GM21367 (cell line): ENCODE measurements around the gene ATP6V0E1.

Experiments
- ATAC-seq: cut with Tn5 transposase; IDR thresholded peaks from one replicate; pipeline ENCODE4 v1.9.1; 2021; ENCODE audit not compliant: unreplicated experiment

ATP6V0E1 gene

DNA sequence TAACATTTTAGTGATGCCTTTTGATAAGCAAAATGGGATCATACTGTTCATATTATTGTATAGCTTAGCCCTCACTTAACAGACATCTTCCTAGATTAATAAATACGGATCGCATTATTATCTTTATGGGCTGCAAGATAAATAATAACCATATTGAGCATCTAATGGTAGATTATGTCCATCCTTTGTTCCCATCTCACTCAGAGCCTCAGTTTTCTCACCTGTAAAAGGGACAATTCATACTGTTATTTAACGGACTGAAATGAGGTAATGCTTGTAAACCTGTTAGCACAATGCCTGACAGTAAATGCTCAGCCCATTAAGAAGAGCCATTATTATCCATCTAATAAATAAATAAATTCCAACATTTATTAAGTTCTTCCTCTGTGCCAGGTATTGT, 27.3 kb upstream of the ATP6V0E1 start:
- ATAC-seq = no peak

DNA sequence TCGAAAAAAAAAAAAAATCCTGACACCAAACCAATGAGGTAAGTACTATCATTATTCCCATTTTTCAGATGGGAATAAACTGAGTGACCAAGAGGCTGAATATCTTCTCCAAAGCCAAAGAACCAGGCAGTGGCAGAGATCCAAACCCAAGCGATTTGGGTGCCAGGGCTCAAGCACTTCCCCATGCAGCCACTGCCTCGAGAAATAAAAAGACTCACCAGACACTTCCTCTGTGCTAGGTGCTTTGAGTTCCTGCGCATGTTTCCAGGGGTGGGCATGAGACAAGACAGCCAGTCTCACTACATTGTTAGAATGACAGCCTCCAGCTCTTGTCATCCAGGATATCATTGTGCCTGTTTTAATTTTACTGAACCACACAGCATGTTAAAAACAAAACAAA, 26.6 kb upstream of the ATP6V0E1 start:
- no peak for ATAC-seq

DNA sequence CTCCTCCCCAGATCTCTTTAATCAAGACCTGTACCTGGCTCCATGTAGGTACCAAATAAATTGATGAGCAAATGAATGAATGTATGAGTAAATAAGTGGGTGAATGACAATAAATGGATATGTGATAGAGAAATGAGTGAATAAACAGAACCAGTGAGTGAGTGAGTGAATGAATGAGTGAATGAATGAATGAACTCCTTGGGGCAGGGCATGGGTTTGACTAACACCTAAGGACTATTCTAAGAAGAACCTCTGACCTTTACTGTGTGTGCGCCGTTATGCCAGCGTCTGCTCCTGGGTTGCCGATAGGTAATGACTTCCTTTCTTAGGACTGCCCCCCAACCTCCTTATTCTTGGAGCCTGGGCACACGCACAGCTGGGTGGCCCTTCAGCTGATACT, 26.1 kb upstream of the ATP6V0E1 start:
- no peak for ATAC-seq

DNA sequence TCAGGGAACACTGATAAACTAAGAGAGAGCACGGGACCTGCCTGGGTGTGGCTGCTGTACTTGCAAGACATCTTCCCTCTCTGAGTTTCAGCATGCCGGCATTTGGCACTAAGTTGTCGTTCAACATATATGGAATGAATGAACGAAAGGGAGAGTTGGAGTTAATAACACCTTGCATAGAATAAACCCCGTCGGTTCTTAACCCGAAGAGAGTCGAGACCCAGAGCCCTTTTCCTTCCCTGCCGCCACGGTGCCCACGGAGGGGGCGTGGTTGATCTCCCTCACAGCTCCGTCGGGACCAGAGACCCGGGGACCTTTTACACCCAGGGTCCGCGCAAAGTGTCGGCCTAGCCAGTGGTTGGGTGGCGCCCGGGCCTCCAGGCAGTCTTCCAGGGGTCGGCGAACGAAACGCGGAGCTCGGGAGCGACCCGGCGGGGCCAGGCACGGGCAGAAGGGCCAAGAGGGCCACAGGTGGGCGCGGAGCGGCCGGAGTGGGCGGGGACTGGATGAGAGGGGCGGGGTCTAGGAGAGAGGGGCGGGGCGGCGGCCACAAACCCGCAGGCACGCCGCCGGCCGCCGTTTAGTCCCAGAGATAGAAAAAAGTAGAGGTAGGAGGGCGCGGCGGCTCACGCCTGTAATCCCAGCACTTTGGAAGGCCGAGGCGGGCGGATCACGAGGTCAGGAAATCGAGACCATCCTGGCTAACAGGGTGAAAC, 25.1 kb upstream of the ATP6V0E1 start:
- ATAC-seq = peak; percentile 56

DNA sequence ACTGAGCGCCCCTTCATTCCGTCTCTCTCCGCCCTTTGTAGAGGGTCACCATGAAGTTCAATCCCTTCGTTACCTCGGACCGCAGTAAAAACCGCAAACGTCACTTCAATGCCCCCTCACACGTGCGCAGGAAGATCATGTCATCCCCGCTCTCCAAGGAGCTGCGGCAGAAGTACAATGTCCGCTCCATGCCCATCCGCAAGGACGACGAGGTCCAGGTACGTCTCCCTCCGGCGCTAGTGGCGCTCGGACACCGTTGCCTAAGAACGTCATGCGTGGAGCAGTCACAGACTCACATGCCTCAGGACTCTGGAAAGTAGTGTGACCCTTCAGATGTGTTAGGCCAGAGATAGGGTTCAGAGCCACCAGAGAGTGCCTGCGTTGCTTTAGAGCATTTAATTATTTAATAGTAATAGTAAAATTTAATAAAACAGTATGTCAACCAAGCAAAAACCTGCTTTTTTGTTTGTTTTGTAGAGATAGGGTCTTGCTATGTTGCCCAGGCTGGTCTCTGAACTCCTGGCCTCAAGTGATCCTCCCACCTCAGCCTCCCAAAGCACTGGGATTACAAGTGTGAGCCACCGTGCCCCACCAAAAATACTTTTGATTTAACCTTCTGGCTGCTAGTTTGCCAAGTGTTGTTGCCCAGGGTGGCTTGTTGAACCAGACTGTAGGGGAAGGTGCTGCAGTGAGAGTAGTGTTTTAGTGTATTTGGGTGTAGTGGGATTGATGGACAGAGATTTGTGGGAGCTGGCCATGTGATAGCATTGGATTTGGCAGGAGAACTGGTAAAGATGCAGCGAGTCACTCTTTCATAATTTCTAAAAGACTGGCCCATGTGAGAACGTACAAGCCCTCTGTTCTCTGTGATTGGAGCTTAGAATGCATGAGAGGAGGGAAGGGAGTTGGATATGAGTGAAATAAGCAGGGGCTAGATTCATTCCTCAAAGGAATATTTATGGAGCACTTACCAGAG, 23.5 kb upstream of the ATP6V0E1 start:
- no peak for ATAC-seq

DNA sequence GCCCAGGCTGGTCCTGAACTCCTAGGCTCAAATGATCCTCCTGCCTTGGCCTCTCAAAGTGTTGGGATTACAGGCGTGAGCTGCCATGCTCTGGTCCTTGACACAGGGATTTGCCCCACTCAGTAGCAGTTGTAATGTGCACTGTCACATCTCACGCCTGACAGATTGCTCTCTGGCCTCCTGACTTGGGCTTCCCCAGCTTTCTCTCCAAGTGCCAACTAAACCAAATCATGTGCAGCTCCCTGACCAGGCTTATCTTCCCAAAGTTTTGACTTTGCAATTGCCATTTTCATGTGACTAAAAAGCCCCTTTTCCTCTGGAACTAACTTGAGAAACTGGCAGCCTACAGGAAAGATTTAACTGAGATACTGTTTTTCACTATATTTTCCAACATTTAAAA, 13.7 kb upstream of the ATP6V0E1 start:
- ATAC-seq = no peak

DNA sequence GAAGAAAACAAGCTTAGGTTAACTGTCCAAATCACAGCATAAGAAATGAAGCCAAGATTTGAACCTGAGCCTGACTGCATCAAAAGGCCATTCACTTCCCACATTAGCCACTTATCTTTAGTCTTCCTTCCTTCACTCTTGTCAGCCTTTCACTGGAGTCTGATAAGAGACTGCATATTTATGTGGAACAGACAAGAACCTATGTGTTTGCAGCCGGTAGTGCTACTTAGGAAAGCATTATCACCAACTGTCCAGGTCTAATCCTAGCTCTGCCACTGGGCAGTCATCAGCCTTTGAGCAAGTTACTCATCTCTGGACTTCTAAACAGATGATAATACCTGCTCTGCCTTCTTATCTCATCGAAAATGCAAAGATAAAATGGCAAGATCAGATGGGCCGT, 12.1 kb upstream of the ATP6V0E1 start:
- no peak for ATAC-seq

DNA sequence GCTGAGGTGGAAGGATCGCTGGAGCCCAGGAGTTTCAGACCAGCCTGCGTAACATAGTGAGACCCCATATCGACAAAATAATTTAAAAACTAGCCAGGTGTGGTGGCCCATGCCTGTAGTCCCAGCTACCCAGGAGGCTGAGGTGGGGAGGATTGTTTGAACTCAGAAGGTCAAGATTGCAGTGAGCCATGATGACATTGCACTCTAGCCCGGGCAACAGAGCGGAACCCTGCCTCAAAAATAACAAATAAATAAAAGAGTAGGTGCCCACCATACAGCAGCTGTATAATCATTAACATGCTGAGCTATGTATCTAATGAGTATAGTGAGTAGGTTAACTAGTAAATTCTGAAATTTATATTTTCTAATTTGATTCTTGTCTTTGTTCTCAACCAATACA, 11.0 kb upstream of the ATP6V0E1 start:
- ATAC-seq = no peak

DNA sequence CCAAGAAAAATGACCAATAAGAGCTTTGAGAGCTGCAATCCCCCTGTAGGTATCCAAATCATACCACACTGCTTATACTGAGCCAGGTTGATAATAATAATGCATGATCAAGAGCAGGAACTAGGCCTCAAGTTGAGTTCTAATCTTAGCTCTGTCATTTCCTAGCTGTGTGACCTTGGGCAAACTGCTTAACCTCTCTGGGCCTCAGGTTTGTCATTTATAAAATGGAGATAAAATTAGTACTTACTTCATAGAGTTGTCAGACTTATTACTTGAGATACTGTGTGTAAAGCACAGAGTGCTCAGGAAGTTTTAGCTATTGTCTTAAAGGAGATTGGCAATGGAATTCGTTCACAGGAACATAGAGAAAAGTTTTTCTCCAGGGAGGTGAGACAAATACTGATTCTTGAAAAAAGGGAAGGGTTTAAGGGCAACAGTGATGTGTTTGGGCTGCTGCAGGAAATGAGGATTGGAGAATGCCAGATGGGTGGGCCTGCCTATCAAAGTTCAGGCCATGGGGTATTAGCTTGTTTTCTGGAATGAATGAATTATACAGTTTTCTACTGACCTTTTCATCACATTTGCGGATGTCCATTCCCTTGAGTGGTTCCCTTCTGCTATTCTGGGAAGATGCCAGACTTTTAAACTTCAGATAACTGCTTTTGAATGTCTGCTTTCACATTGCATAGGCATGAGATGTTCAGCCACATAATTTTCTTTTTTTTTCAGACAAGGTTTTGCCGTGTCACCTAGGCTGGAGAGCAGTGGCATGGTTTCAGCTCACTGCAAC, 10.2 kb upstream of the ATP6V0E1 start:
- no peak for ATAC-seq

DNA sequence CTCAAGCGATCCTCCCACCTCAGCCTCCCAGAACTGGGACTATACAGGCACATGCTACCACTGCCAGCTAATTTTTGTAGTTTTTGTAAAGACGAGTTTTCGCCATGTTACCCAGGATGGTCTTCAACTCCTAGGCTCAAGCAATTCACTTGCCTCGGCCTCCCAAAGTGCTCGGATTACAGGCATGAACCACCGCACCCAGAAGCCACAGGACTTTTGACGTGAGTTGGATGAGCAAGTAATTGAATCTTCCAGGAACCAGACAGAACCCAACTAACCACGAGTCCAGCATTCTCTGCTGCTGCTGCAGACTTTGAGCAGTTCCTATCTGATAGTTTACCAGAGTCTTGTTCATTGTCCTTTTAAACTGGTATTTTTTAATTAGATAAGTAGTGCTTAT, 9.6 kb upstream of the ATP6V0E1 start:
- no peak for ATAC-seq

DNA sequence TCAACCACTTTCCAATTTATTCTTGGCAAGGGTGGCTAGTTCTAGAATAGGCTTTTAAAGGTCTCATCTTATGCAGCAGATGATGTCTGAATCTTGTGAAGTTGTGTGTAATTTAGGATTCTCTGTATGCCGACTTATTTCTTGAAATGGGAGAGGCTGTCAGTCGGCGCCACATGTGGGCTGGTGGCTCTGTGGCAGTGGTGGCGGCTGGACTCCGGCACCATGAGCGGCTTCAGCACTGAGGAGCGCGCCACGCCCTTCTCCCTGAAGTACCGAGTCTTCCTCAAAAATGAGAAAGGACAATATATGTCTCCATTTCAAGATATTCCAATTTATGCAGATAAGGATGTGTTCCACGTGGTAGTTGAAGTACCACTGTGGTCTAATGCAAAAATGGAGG, 8.3 kb upstream of the ATP6V0E1 start:
- no peak for ATAC-seq

DNA sequence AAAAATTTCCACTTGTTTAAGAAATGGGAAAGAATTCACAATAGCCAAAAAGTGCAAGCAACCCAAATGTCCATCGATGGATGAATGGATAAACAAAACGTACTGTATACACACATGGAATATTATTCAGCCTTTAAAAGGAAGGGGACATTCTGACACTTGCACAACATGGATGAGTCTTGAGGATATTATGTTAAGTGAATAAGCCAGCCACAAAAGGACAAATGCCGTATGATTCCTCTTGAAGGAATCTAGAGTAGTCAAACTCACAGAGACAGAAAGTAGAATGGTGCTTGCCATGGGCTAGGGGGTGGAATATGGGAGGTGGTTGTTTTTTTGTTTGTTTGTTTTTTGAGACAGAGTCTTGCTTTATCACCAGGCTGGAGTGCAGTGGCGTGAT, 3.8 kb upstream of the ATP6V0E1 start:
- no peak for ATAC-seq

DNA sequence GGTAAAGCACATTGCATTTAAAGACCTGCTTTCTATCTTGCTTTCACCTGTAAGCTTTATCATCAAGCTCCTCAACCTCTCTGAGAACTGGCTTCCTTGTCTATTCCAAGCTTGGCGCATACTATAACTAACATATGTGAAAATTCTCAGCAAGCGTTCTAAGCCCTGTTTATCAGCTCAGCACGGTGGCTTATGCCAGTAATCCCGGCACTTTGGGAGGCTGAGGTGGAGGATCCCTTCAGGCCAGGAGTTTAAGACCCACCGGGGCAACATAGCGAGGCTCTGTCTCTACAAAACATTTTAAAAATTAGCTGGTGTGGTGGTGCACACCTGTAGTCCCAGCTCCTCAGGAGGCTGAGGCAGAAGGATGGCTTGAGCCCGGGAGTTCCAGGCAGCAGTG, 1.6 kb upstream of the ATP6V0E1 start:
- no peak for ATAC-seq

DNA sequence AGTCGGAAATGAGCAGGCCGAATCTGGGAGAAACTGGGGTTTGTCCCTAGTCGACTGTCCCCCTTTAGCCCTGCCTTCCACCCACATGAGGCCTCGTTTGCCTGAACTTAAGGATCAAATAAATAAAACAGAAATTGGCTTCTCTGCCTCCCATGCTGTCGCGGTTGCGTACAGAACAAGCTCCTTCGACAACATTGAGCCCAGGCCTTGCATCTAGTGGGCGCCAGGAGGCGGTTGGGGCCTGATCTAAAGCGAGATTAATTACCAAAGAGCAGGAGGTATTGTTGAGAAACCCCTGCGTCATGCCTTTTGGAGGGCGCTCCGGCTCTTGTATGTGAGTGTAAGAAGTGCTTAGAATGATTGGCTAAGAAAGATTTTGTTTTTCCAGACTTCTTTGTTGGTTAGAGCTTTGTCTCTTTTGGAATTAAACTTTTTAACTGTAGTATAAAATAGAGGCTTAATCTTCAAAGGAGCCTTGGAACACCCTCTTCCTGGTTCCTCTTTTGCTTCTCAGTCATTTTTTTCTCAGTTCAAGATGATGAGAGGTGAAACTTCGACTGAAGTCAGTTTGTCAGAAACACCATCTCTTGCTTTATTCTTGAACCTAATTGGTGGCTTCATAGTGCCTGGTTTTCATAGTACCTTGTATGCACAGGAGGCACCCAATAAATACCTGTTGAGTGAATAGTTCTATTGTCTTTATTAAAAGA, 828 bp downstream of the ATP6V0E1 start:
- ATAC-seq = peak; percentile 51

DNA sequence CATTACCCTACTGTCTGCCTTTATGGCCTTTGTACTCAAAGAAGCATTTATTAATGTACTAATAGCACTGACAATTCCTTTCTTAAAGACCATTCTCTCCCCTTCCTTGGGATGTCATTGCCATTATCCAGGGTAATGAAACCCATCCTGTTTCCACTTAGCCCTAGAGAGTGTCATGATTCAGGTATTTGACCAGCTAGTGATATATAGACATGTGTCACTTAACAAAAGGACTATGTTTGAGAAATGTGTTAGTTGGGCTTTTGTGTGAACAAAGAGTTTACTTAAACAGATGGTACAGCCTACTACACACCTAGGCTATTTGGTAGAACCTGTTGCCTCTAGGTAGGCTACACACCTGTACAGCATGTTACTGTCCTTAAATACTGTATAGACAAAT, 2.0 kb downstream of the ATP6V0E1 start:
- no peak for ATAC-seq

DNA sequence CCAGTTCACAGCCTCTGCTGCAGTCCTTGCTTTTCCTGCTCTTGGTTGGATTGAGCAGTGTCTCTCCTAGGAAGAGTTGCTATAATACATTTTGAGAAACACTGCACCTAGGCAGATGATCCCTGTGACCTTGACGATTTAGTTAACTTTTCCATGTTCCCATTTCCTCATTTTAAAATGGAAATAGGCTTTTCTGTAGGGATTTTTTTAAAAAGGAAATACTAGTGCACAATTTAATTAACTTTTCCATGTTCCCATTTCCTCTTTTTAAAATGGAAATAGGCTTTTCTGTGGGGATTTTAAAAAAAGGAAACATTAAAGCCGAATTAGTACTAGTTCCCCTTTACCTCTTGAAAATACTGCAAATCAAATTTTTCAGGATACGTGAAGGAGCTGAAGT, 4.7 kb downstream of the ATP6V0E1 start:
- ATAC-seq = no peak

DNA sequence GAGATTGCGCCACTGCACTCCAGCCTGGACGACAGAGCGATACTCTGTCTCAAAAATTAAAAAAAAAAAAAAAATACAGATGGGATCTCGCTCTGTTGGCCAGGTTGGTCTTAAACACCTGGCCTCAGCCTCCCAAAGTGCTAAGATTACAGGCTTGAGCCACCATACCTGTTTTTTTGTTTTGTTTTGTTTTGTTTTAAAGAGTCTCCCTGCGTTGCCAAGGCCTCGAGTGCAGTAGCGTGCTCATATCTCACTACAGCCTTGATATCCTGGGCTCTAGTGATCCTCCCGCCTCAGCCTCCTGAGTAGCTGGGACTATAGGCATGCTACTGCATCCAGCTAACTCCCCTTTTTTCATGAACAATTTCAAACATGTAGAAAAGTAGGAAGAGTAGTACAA, 7.2 kb downstream of the ATP6V0E1 start:
- no peak for ATAC-seq

DNA sequence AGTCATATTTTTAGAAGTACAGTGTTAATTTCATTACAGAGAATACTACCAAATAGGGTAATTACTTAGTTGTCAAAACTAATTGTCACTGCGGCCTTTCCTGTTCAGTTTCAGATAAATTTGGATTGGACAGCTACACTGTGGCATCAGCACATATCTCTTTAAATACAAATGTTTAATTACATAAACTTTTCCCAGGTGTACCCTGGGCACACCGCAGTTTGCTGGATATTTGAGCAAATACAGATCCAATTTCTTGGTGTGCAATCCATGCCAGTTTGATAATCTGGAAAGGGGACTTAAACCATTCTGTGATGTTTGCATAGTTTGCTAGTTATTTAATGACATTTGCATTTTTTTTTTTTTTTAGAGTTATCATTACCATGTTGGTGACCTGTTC, 10.8 kb downstream of the ATP6V0E1 start:
- no peak for ATAC-seq

DNA sequence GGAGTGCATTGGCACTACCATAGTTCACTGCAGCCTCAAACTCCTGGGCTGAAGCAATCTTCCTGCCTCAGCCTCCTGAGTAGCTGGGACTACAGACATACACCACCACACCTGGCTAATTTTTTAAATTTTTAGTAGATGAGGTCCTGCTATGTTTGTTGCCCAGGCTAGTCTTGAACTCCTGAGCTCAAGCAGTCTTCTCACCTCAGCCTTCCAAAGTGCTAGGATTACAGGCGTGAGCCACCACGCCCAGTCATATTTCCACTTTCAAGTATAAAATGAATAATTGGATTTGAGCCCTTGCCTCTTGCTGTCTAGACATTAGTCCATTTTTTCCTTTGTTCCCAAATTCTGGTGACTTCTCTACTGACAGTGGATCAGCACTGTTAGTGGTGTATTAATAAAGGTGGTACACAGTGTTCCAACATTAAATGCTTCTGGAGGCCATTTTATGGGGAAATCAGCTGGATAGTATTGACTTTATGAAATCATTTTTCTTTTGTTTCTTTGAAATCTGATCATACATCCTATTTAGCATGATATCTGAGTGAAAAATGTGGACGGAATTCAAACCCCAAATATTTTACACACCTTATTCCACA, 15.9 kb downstream of the ATP6V0E1 start:
- ATAC-seq = no peak

DNA sequence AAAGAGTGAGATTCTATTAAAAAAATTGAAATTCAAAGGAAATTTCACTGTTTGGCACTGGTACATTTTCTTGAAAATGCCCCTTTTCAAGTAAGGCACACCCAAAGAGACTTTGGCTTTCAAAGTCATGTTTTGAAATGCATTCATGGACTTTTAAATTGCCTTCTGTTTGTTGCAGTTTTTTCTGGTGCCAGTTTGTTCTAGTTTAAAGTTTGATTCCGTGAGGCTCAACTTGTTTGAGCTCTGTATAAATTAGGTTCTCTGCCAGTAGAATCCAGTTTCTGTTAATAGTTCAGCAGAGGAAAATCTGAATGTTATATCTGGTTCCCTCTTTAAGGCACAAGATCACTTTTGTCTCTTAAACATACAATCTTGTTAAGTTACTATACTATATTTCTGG, 16.4 kb downstream of the ATP6V0E1 start:
- no peak for ATAC-seq
